ENCODE data around the gene GPATCH2. TPM values are rescaled to one million over a fixed set of nuclear protein-coding genes. Genes with fewer than 3 reads are reported as not detected.
"Not testable (repeated sequence)": the region's sequence is repeated elsewhere in the genome, so short reads cannot be mapped to it uniquely, and the experiment has no call there.

Gene GPATCH2
- total RNA-seq, 1 donor from 2014 or later: 12.9 TPM

- no peak overlapping the region for H3K27ac Mint-ChIP-seq
- no peaks in the 10 kb centered on the region for H3K4me1 Mint-ChIP-seq (ENCODE audit: low read depth)
- DNase-seq (ENCODE audit: low spot score): no peak
- peaks cover 1% of the 10 kb centered on the region for H3K27me3 Mint-ChIP-seq (ENCODE audit: insufficient read depth)
- intact Hi-C loops (cut with micrococcal nuclease): no loop called here
- H3K9me3 Mint-ChIP-seq: no peaks in the 10 kb centered on the region
- H3K4me3 Mint-ChIP-seq: no peak overlapping the region
- H3K36me3 Mint-ChIP-seq (ENCODE audit: low read depth): no peaks in the 10 kb centered on the region
Observed at GRCh38 chr1:217402301-217402700, 228.6 kb downstream of the GPATCH2 start.

DNA sequence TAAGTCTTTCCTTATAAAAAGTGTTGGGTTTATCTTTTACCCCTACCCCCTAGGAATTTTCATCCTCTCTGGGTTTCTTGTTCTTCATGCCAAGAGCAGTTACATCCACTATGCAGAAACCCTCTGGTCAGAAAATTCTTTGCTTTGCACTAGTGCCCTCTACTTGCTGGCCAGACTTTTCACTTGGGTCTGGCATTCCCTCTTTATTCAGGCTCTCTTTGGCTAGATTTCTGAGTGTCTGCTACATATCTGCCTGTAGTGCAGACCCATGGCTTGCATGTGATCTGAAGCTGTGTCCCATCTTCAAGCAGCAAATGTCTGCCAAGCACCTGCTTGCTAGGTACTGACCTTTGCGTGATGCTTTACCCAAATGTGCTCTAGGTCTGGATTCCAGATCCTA lies 237.0 kb downstream of the GPATCH2 start:
- H3K4me1 Mint-ChIP-seq (ENCODE audit: low read depth): no peaks in the 10 kb centered on the region
- intact Hi-C loops (cut with micrococcal nuclease): no loop called here
- H3K27me3 Mint-ChIP-seq (ENCODE audit: insufficient read depth): peaks cover 2% of the 10 kb centered on the region
- H3K36me3 Mint-ChIP-seq (ENCODE audit: low read depth): no peaks in the 10 kb centered on the region
- H3K9me3 Mint-ChIP-seq: no peaks in the 10 kb centered on the region
- H3K27ac Mint-ChIP-seq: no peak overlapping the region
- no peak for DNase-seq (ENCODE audit: low spot score)
- no peak overlapping the region for H3K4me3 Mint-ChIP-seq

GRCh38 chr1:217392441-217392840 lies 238.4 kb downstream of the GPATCH2 start:
- H3K36me3 Mint-ChIP-seq (ENCODE audit: low read depth): no peaks in the 10 kb centered on the region
- no peak overlapping the region for H3K4me3 Mint-ChIP-seq
- H3K27me3 Mint-ChIP-seq (ENCODE audit: insufficient read depth): peaks cover 2% of the 10 kb centered on the region
- H3K9me3 Mint-ChIP-seq: no peaks in the 10 kb centered on the region
- intact Hi-C loops (cut with micrococcal nuclease): no loop called here
- no peak overlapping the region for H3K27ac Mint-ChIP-seq
- no peaks in the 10 kb centered on the region for H3K4me1 Mint-ChIP-seq (ENCODE audit: low read depth)
- no peak for DNase-seq (ENCODE audit: low spot score)

DNA sequence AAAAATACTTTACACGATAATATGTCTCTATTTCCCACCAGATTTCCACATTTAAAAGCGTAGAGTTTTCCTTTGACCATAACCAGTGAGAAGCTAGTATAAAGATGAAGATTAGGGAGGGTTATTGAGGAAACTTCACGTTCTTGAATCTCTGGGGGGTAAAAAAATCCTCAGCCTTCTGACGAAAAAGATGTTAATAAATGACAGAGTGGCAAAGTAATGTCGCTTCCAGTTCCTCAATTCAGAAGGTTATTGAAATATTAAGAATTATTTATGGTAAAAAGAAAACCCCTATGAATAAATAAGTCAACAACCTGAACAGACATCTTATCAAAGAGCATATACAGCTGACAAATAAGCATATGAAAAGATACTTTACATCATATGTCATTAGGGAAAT lies 241.0 kb downstream of the GPATCH2 start:
- H3K27me3 Mint-ChIP-seq (ENCODE audit: insufficient read depth): no peaks in the 10 kb centered on the region
- no peak overlapping the region for H3K27ac Mint-ChIP-seq
- no peaks in the 10 kb centered on the region for H3K4me1 Mint-ChIP-seq (ENCODE audit: low read depth)

GRCh38 chr1:217388522-217389065 lies 242.3 kb downstream of the GPATCH2 start:
- no peak overlapping the region for H3K4me3 Mint-ChIP-seq
- intact Hi-C loops (cut with micrococcal nuclease): no loop called here
- H3K27me3 Mint-ChIP-seq (ENCODE audit: insufficient read depth): no peaks in the 10 kb centered on the region
- no peaks in the 10 kb centered on the region for H3K4me1 Mint-ChIP-seq (ENCODE audit: low read depth)
- DNase-seq (ENCODE audit: low spot score): no peak
- H3K9me3 Mint-ChIP-seq: no peaks in the 10 kb centered on the region
- H3K27ac Mint-ChIP-seq: no peak overlapping the region
- no peaks in the 10 kb centered on the region for H3K36me3 Mint-ChIP-seq (ENCODE audit: low read depth)

More for the DNA sequence above, 241.0 kb downstream of the GPATCH2 start:
- H3K9me3 Mint-ChIP-seq: no peaks in the 10 kb centered on the region
- H3K36me3 Mint-ChIP-seq (ENCODE audit: low read depth): no peaks in the 10 kb centered on the region
- H3K4me3 Mint-ChIP-seq: no peak overlapping the region
- no peak for DNase-seq (ENCODE audit: low spot score)
- intact Hi-C loops (cut with micrococcal nuclease): no loop called here

DNA sequence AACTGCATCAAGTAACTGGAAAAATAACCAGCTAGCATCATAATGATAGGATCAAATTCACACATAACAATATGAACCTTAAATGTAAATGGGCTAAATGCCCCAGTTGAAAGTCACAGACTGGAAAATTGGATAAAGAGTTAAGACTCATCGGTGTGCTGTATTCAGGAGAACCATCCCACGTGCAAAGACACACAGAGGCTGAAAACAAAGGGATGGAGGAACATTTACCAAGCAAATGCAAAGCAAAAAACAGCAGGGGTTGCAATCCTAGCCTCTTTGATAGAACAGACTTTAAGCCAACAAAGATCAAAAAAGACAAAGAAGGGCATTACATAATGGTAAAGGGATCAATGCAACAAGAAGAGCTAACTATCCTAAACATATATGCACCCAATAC lies 249.1 kb downstream of the GPATCH2 start:
- peaks cover 12% of the 10 kb centered on the region for H3K9me3 Mint-ChIP-seq
- DNase-seq (ENCODE audit: low spot score); H3K36me3 Mint-ChIP-seq (ENCODE audit: low read depth); H3K27me3 Mint-ChIP-seq (ENCODE audit: insufficient read depth); H3K4me1 Mint-ChIP-seq (ENCODE audit: low read depth); intact Hi-C loops (cut with micrococcal nuclease); H3K27ac Mint-ChIP-seq; H3K4me3 Mint-ChIP-seq: not testable (repeated sequence)

GRCh38 chr1:217379804-217380203 lies 251.1 kb downstream of the GPATCH2 start:
- H3K36me3 Mint-ChIP-seq (ENCODE audit: low read depth); H3K4me3 Mint-ChIP-seq; H3K27ac Mint-ChIP-seq; H3K27me3 Mint-ChIP-seq (ENCODE audit: insufficient read depth); intact Hi-C loops (cut with micrococcal nuclease); DNase-seq (ENCODE audit: low spot score); H3K4me1 Mint-ChIP-seq (ENCODE audit: low read depth): not testable (repeated sequence)
- H3K9me3 Mint-ChIP-seq: peaks cover 12% of the 10 kb centered on the region

DNA sequence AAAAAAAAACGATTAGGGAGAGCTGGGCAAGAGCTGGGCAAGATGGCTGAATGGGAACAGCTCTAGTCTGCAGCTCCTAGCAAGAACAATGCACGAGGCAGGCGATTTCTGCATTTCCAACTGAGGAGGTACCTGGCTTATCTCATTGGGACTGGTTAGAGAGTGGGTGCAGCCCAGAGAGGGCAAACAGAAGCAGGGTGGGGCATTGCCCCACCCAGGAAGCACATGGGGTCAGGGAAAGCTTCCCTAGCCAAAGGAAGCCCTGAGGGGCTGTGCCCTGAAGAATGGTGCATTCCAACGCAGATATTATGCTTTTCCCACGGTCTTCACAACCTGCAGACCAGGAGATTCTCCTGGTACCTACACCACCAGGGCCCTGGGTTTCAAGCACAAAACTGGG lies 251.6 kb downstream of the GPATCH2 start:
- Mint-ChIP-seq H3K4me3 (no peak overlapping the region), H3K27ac (no peak overlapping the region), H3K9me3 (peaks cover 12% of the 10 kb centered on the region), H3K4me1 (ENCODE audit: low read depth) (no peaks in the 10 kb centered on the region), H3K36me3 (ENCODE audit: low read depth) (no peaks in the 10 kb centered on the region), H3K27me3 (ENCODE audit: insufficient read depth) (no peaks in the 10 kb centered on the region)
- intact Hi-C loops (cut with micrococcal nuclease): no loop called here
- DNase-seq (ENCODE audit: low spot score): no peak

Other genes starting within 250 kb of the GPATCH2 start
- not detected in 2 replicates for gene SPATA17, start 254 bp upstream of the GPATCH2 start, total RNA-seq

Data from activated T-helper 1 cell treated with anti-CD3 and anti-CD28 coated beads, Interleukin-12 subunit alpha, Interleukin-12 subunit beta, Interleukin-2, Interleukin-4 antibody, amounts not matched to agents 30 ng/mL and 10 ng/mL and 1 ng/mL, durations not matched to agents 14 hours and 24 hours and 36 hours (primary cell).